ENCODE results near the gene HELZ. TPM values are rescaled to one million over a fixed set of nuclear protein-coding genes. Genes with fewer than 3 reads are reported as not detected.

HELZ gene
- total and polyA plus RNA-seq, 9 donors, result 8.4 to 72.8 (median 55.5) TPM

DNA sequence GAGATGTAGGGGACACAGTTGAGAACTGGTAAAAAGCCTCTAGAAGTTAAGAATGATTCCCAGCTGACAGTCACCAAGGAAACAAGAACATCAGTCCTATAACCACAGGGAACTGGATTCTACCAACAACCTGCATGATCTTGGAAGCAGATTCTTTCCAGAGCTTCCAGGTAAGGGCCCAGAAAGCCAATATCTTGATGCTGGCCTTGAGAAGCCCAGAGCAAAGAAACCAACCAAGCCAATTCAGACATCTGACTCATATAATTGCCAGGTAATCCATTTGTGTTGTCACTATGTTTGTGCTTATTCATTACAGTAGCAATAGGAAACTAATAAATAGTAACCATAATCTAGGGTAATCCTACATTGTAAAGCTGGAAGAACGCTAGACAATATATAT, 119.1 kb downstream of the HELZ start:
- TF ChIP-seq POLR2A (IDR thresholded peaks at IDR 0.05) (no peak), EP300 (IDR thresholded peaks at IDR 0.05) (no peak), CTCF (IDR thresholded peaks at IDR 0.05) (no peak)
- no peak overlapping the region for H3K4me3 ChIP-seq
- no peak for DNase-seq
- H3K27me3 ChIP-seq, result no peaks in the 10 kb centered on the region
- no peak overlapping the region for H3K27ac ChIP-seq
- intact Hi-C loops (cut with DNase I), result no loop called here
- H3K36me3 ChIP-seq, result no peaks in the 10 kb centered on the region
- H3K9me3 ChIP-seq, result no peaks in the 10 kb centered on the region
- H3K4me1 ChIP-seq (ENCODE audit: insufficient read depth), result no peaks in the 10 kb centered on the region
- WGBS, 3 donors, result 96 to 100% (median 99%) methylated on average over 1 of the region's 1 CpG

- intact Hi-C loops (cut with DNase I), result no loop called here
- Histone ChIP-seq H3K9me3 (no peaks in the 10 kb centered on the region), H3K36me3 (no peaks in the 10 kb centered on the region), H3K4me1 (ENCODE audit: insufficient read depth) (no peaks in the 10 kb centered on the region), H3K4me3 (no peak overlapping the region), H3K27me3 (no peaks in the 10 kb centered on the region), H3K27ac (no peak overlapping the region)
- 33 to 56% (median 53%) methylated on average over 1 of the region's 1 CpG for WGBS, 3 donors
- TF ChIP-seq POLR2A (IDR thresholded peaks at IDR 0.05), result no peak
- DNase-seq, result no peak
Observed at GRCh38 chr17:67125417-67125816, 119.6 kb downstream of the HELZ start.

DNA sequence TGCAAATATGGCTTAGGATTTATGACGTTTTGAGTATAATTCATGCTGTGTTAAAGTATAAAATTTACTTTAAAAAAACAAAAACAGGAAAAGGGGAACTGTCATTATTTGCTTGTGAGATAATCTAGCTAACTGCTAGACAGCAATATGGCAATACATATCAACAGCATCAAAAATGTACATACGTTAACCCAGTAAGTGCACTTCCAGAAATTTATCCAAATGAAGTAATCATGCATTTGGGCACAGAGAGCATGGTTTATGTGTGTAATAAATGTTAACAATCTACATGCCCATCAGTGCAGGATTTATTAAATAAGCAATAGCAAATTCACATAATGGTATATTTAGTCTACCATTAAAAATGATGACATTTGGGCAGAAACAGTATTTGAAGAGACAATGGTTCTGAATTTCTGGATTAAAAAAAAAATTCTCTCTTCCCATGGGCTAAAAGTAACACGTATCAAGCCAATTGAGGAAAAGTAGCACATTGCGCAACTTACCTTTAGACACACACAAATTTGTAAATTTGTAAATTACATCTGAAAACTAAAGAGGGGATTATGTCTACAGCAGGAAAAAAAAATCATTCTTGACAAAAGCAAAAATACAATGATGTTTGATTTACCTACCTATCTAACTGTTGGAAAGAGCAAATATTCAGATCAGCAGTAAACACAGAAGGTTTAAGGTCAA, 120.4 kb downstream of the HELZ start:
- H3K4me1 ChIP-seq (ENCODE audit: insufficient read depth), result no peaks in the 10 kb centered on the region
- no peak for DNase-seq
- no peaks in the 10 kb centered on the region for H3K36me3 ChIP-seq
- H3K27me3 ChIP-seq, result no peaks in the 10 kb centered on the region
- H3K4me3 ChIP-seq, result no peak overlapping the region
- WGBS, 3 donors, result 79 to 85% (median 82%) methylated on average over 4 of the region's 4 CpGs
- H3K27ac ChIP-seq, result no peak overlapping the region
- intact Hi-C loops (cut with DNase I), result no loop called here
- H3K9me3 ChIP-seq, result no peaks in the 10 kb centered on the region
- TF ChIP-seq POLR2A (IDR thresholded peaks at IDR 0.05) (no peak), EP300 (IDR thresholded peaks at IDR 0.05) (no peak), CTCF (IDR thresholded peaks at IDR 0.05) (no peak)

DNA sequence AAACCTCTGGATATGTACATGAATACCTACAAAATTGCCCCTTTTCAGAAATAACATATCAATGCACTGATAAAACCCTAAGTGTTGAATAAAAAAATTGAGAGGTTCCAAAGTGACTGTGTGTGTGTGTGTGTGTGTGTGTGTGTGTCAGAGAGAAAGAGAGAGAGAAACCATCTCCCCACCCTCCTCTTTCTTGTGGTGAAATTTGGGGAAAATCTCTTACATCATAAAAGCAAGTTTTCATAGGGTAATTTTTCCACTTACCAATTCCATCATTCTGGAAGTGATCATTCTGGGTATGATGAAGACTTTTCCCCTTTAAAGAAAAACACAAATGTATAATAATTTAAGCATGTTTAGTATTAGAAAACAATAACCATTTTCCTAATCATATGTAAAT, 121.3 kb downstream of the HELZ start:
- Histone ChIP-seq H3K36me3 (no peaks in the 10 kb centered on the region), H3K9me3 (no peaks in the 10 kb centered on the region), H3K27me3 (no peaks in the 10 kb centered on the region), H3K27ac (no peak overlapping the region), H3K4me3 (no peak overlapping the region), H3K4me1 (ENCODE audit: insufficient read depth) (no peaks in the 10 kb centered on the region)
- TF ChIP-seq EP300 (IDR thresholded peaks at IDR 0.05) (no peak), POLR2A (IDR thresholded peaks at IDR 0.05) (no peak), CTCF (IDR thresholded peaks at IDR 0.05) (no peak)
- DNase-seq, result no peak
- intact Hi-C loops (cut with DNase I), result no loop called here

DNA sequence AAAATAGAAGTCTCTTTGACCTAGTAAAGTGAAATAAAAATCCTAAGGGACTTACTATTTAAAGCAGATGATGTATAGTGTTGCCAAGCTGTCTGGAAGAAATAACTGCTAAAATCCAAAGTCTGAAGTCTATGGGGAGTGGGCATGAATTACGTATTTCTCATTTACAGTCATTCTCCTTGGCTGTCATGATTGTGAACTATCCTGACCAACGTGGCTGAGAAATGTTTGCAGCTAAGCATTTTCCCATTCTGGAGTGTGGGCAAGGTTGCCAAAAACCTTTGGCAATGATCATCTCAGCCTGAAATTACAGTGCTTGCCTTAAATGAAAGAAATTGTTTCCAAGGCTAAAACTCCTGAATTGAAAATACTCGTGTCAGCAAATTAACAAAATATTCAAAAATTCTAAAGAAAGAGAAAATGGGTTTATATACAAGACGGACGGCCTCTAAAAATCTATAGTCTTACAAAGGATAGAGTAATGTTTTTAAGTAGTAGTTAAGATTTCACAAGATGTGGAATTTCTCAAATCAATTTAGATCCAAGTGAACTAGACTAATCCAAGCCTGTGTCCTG, 123.6 kb downstream of the HELZ start:
- Histone ChIP-seq H3K27me3 (no peaks in the 10 kb centered on the region), H3K4me3 (no peak overlapping the region), H3K4me1 (ENCODE audit: insufficient read depth) (no peaks in the 10 kb centered on the region), H3K36me3 (no peaks in the 10 kb centered on the region), H3K9me3 (no peaks in the 10 kb centered on the region), H3K27ac (no peak overlapping the region)
- WGBS, 3 donors, result 20 to 24% (median 21%) methylated on average over 5 of the region's 5 CpGs
- peak in 1 of 5 donors; percentile 30 for DNase-seq
- TF ChIP-seq CTCF (IDR thresholded peaks at IDR 0.05), result no peak
- TF ChIP-seq POLR2A (IDR thresholded peaks at IDR 0.05), result no peak
- TF ChIP-seq EP300 (IDR thresholded peaks at IDR 0.05), result no peak
- intact Hi-C loops (cut with DNase I), result no loop called here

Data from ovary (tissue), 9 donors.